PC-3 (cell line): Measurements from ENCODE around the gene S100P. TPM values are rescaled to one million over a fixed set of nuclear protein-coding genes. Genes with fewer than 3 reads are reported as not detected.
"Not testable (repeated sequence)": the region's sequence is repeated elsewhere in the genome, so short reads cannot be mapped to it uniquely, and the experiment has no call there.

Experiments used
- ATAC-seq: fragments of 200-7000 bp; cut with Tn5 transposase; 2 replicates; pipeline ENCODE4 v1.9.1; 2020; ENCODE audit warnings: mild to moderate bottlenecking, moderate library complexity
- BruUV-seq: library from RNA; stranded (reverse); fragments of 400-500 nt; replicated peaks from 2 replicates; lab custom pipeline; 2021; lab: Mats Ljungman, UMichigan
- CTCF ChIA-PET: fragments of 300-600 bp; sonication (Branson Sonifier 250); formaldehyde crosslinking; loops from one replicate; lab custom pipeline; 2022; ENCODE audit warnings: antibody characterized with exemption; lab: Charles Lee
- POLR2A ChIA-PET: fragments of 300-600 bp; sonication (Branson Sonifier 250); formaldehyde crosslinking; loops from one replicate; lab custom pipeline; 2022; ENCODE audit warnings: antibody characterized with exemption; ENCODE audit not compliant: unreplicated experiment; lab: Charles Lee
- DNase-seq: peaks from one replicate; pipeline ENCODE4 v3.0.0-alpha.2; 2015
- H2AFZ ChIP-seq: fragments of 300-600 bp; sonication (generic); 2 replicates; pipeline ENCODE4 v1.6.0; 2016; ENCODE audit warnings: antibody characterized with exemption, low read length
- H3F3A ChIP-seq: fragments of 300-600 bp; sonication (generic); one replicate; pipeline ENCODE4 v1.6.0; 2017; ENCODE audit warnings: antibody characterized with exemption, low read length, control low read depth, mild to moderate bottlenecking; ENCODE audit not compliant: unreplicated experiment
- H3K27ac ChIP-seq: fragments of 300-600 bp; sonication (generic); 2 replicates; pipeline ENCODE4 v1.5.1; 2016; ENCODE audit warnings: mild to moderate bottlenecking, low read length
- H3K27me3 ChIP-seq: fragments of 300-600 bp; sonication (generic); 2 replicates; pipeline ENCODE4 v1.6.1; 2016; ENCODE audit warnings: low read length, mixed read lengths
- H3K36me3 ChIP-seq: fragments of 300-600 bp; sonication (generic); 2 replicates; pipeline ENCODE4 v1.6.1; 2016; ENCODE audit warnings: low read depth, mixed run types, low read length, mixed read lengths
- H3K4me1 ChIP-seq: fragments of 300-600 bp; sonication (generic); 2 replicates; pipeline ENCODE4 v1.5.1; 2016; ENCODE audit warnings: low read length; ENCODE audit not compliant: insufficient read depth
- H3K4me2 ChIP-seq: fragments of 300-600 bp; sonication (generic); 2 replicates; pipeline ENCODE4 v1.6.0; 2016; ENCODE audit warnings: low read length
- H3K4me3 ChIP-seq: fragments of 300-600 bp; sonication (generic); 2 replicates; pipeline ENCODE4 v1.5.1; 2016; ENCODE audit warnings: mild to moderate bottlenecking, low read length, mixed read lengths
- H3K79me2 ChIP-seq: fragments of 300-600 bp; sonication (generic); 2 replicates; pipeline ENCODE4 v1.6.1; 2017; ENCODE audit warnings: low read length, mixed read lengths
- H3K9ac ChIP-seq: fragments of 300-600 bp; sonication (generic); 2 replicates; pipeline ENCODE4 v1.6.0; 2016; ENCODE audit warnings: mild to moderate bottlenecking, low read length
- H3K9me2 ChIP-seq: fragments of 300-600 bp; sonication (generic); replicated peaks from 2 replicates; pipeline ENCODE4 v1.6.1; 2016; ENCODE audit warnings: mixed run types, low read length, mixed read lengths
- H3K9me3 ChIP-seq: fragments of 300-600 bp; sonication (generic); 2 replicates; pipeline ENCODE4 v1.6.1; 2016; ENCODE audit warnings: low read length, mixed read lengths
- H4K20me1 ChIP-seq: fragments of 300-600 bp; sonication (generic); 2 replicates; pipeline ENCODE4 v1.6.1; 2016; ENCODE audit warnings: low read length, mixed read lengths
- CTCF ChIP-seq: fragments of 300-600 bp; sonication (generic); conservative IDR thresholded peaks from 2 replicates; pipeline ENCODE4 v1.5.1; 2017; ENCODE audit warnings: antibody characterized with exemption, low read depth, mild to moderate bottlenecking, low read length
- EZH2 ChIP-seq: fragments of 300-600 bp; sonication (generic); IDR thresholded peaks from one replicate; pipeline ENCODE4 v1.6.1; 2017; ENCODE audit warnings: antibody characterized with exemption, mild to moderate bottlenecking, low read length; ENCODE audit not compliant: unreplicated experiment
- EZH2phosphoT487 ChIP-seq: fragments of 300-600 bp; sonication (generic); IDR thresholded peaks from 2 replicates; pipeline ENCODE4 v1.6.1; 2018; ENCODE audit warnings: mild to moderate bottlenecking, antibody characterized with exemption, low read length, borderline replicate concordance
- intact Hi-C: fragments of 100-400 bp; cut with micrococcal nuclease; formaldehyde crosslinking; loops from 2 replicates; pipeline ENCODE4 v1.9.0; 2023
- total RNA-seq: library from RNA; depleted of rRNA; stranded (reverse); fragments of >200 nt; gene quantifications from 2 replicates; pipeline ENCODE4 v1.2.3, GENCODE V29; 2014

Gene S100P
- total RNA-seq, 1 experiment from 2014 or later = 59.8 TPM

GRCh38 chr4:6647169-6647568 lies 46.5 kb upstream of the S100P start:
- Histone ChIP-seq H2AFZ (no peak overlapping the region), H3K27ac (no peak overlapping the region), H3K9me2 (no peaks in the 10 kb centered on the region), H3K27me3 (no peaks in the 10 kb centered on the region), H4K20me1 (peaks cover 9% of the 10 kb centered on the region), H3K36me3 (peaks cover 10% of the 10 kb centered on the region), H3K4me2 (no peak overlapping the region), H3K4me1 (peaks cover 4% of the 10 kb centered on the region; the same call in 1 of the 2 replicates), H3K9me3 (no peaks in the 10 kb centered on the region), H3K9ac (no peak overlapping the region), H3K4me3 (no peak overlapping the region), H3F3A (no peaks in the 10 kb centered on the region), H3K79me2 (peaks cover 11% of the 10 kb centered on the region)
- DNase-seq (no peak), ATAC-seq (no peak)
- intact Hi-C loops = no loop called here
- CTCF ChIA-PET = no interaction called here
- POLR2A ChIA-PET = no interaction called here
- BruUV-seq = no TSS peak
- TF ChIP-seq EZH2phosphoT487 (no peak), EZH2 (no peak), CTCF (no peak)

- Histone ChIP-seq H3K4me1 (no peaks in the 10 kb centered on the region), H3K4me3 (no peak overlapping the region), H3K9ac (no peak overlapping the region), H3K79me2 (peaks cover 6% of the 10 kb centered on the region), H3K9me2 (no peaks in the 10 kb centered on the region), H2AFZ (no peak overlapping the region), H3K9me3 (no peaks in the 10 kb centered on the region), H3K4me2 (no peak overlapping the region), H3K27ac (no peak overlapping the region), H4K20me1 (peaks cover 3% of the 10 kb centered on the region), H3K36me3 (peaks cover 4% of the 10 kb centered on the region; the same call in 1 of the 2 replicates), H3K27me3 (no peaks in the 10 kb centered on the region), H3F3A (no peaks in the 10 kb centered on the region)
- ChIA-PET CTCF (no interaction called here), POLR2A (no interaction called here)
- TF ChIP-seq EZH2 = no peak
- TF ChIP-seq EZH2phosphoT487 = no peak
- BruUV-seq = no TSS peak
- intact Hi-C loops = no loop called here
- DNase-seq = no peak
- no peak for ATAC-seq
Observed at GRCh38 chr4:6647582-6648230, 46.0 kb upstream of the S100P start.

GRCh38 chr4:6649216-6649615 lies 44.5 kb upstream of the S100P start:
- ATAC-seq (no peak), DNase-seq (no peak)
- ChIA-PET CTCF (no interaction called here), POLR2A (no interaction called here)
- no peaks in the 10 kb centered on the region for H3K9me3 ChIP-seq
- H3K36me3 ChIP-seq = no peaks in the 10 kb centered on the region
- no peak overlapping the region for H3K27ac ChIP-seq
- H3K4me1 ChIP-seq = no peaks in the 10 kb centered on the region
- no peaks in the 10 kb centered on the region for H4K20me1 ChIP-seq
- no peak overlapping the region for H3K4me3 ChIP-seq
- H3K27me3 ChIP-seq = no peaks in the 10 kb centered on the region
- intact Hi-C loops = no loop called here
- H3K9me2 ChIP-seq = no peaks in the 10 kb centered on the region
- no peaks in the 10 kb centered on the region for H3K79me2 ChIP-seq
- no peak for TF ChIP-seq EZH2phosphoT487
- H2AFZ ChIP-seq = no peak overlapping the region
- H3K9ac ChIP-seq = no peak overlapping the region
- H3K4me2 ChIP-seq = no peak overlapping the region
- no TSS peak for BruUV-seq
- H3F3A ChIP-seq = no peaks in the 10 kb centered on the region

GRCh38 chr4:6654211-6654610 lies 39.5 kb upstream of the S100P start:
- H3K79me2 ChIP-seq, ATAC-seq, H3K4me1 ChIP-seq, H3K4me2 ChIP-seq, H3K36me3 ChIP-seq, POLR2A ChIA-PET, H3K9ac ChIP-seq, H4K20me1 ChIP-seq, intact Hi-C loops, H3K4me3 ChIP-seq, H3K27me3 ChIP-seq, H3K27ac ChIP-seq, H2AFZ ChIP-seq, BruUV-seq, CTCF ChIA-PET, H3F3A ChIP-seq, H3K9me2 ChIP-seq, DNase-seq, H3K9me3 ChIP-seq: not testable (repeated sequence)

GRCh38 chr4:6655291-6655690 lies 38.4 kb upstream of the S100P start:
- H3K27me3 ChIP-seq, POLR2A ChIA-PET, H3F3A ChIP-seq, H3K9me3 ChIP-seq, H3K27ac ChIP-seq, H2AFZ ChIP-seq, DNase-seq, H3K36me3 ChIP-seq, H3K79me2 ChIP-seq, ATAC-seq, H3K9me2 ChIP-seq, H3K9ac ChIP-seq, H3K4me1 ChIP-seq, BruUV-seq, H4K20me1 ChIP-seq, intact Hi-C loops, CTCF ChIA-PET, H3K4me3 ChIP-seq, H3K4me2 ChIP-seq: not testable (repeated sequence)
